K562 (cell line): ENCODE measurements around the gene ORMDL2. TPM values are rescaled to one million over a fixed set of nuclear protein-coding genes. Genes with fewer than 3 reads are reported as not detected.

Experiments used
- ADNP ChIP-seq: fragments of 200-800 bp; sonication (Bioruptor generic); IDR thresholded peaks from 2 replicates; pipeline ENCODE4 v1.6.1; 2016; ENCODE audit warnings: missing genetic modification characterization, missing compliant biosample characterization
- CBFA2T3 ChIP-seq: fragments of 450-650 bp; IDR thresholded peaks from 2 replicates; pipeline ENCODE4 v1.6.1; 2017
- CHD2 ChIP-seq: IDR thresholded peaks from 2 replicates; pipeline ENCODE4 v1.6.1; 2011; ENCODE audit warnings: low read depth, low read length
- EHMT2 ChIP-seq: fragments of 450-650 bp; IDR thresholded peaks from 2 replicates; pipeline ENCODE4 v1.6.1; 2018; ENCODE audit warnings: antibody characterized with exemption
- ELF1 ChIP-seq: fragments of 200-800 bp; sonication (Bioruptor generic); IDR thresholded peaks from 2 replicates; pipeline ENCODE4 v1.6.1; 2016; ENCODE audit warnings: missing genetic modification characterization, missing compliant biosample characterization
- ETS2 ChIP-seq: IDR thresholded peaks from 2 replicates; pipeline ENCODE4 v1.6.1; 2016; ENCODE audit warnings: borderline replicate concordance, missing genetic modification characterization, mild to moderate bottlenecking, moderate library complexity, missing compliant biosample characterization; ENCODE audit not compliant: poor library complexity, severe bottlenecking
- ETV6 ChIP-seq, 3 experiments: fragments of 150-350 bp in 1 of 3; sonication (generic) in 1 of 3; formaldehyde crosslinking in 1 of 3; IDR thresholded peaks; 2 replicates each; pipeline versions ENCODE4 v1.6.1 to v1.8.0; 2014 to 2022; ENCODE audit warnings: borderline replicate concordance in 2 of 3, low read depth in 2 of 3, antibody characterized with exemption in 1 of 3, low read length in 1 of 3, mild to moderate bottlenecking in 1 of 3, missing genetic modification reagents in 1 of 3
- EWSR1 ChIP-seq: fragments of 450-650 bp; IDR thresholded peaks from 2 replicates; pipeline ENCODE4 v1.6.1; 2018; ENCODE audit warnings: borderline replicate concordance, mild to moderate bottlenecking, low read depth, moderate library complexity; ENCODE audit not compliant: partially characterized antibody
- FUS ChIP-seq: fragments of 200-400 bp; formaldehyde crosslinking; optimal IDR thresholded peaks from 2 replicates; pipeline ENCODE3; 2017; ENCODE audit warnings: low read depth, low read length
- HDAC6 ChIP-seq: IDR thresholded peaks from 2 replicates; pipeline ENCODE4 v1.6.1; 2012; ENCODE audit warnings: low read depth, mild to moderate bottlenecking, control low read depth, inconsistent platforms, low read length, moderate library complexity
- HES1 ChIP-seq: fragments of 450-650 bp; IDR thresholded peaks from 2 replicates; pipeline ENCODE4 v1.6.1; 2016; ENCODE audit warnings: low read depth, mild to moderate bottlenecking, moderate library complexity
- KHSRP ChIP-seq: fragments of 450-650 bp; IDR thresholded peaks from 2 replicates; pipeline ENCODE4 v1.6.1; 2017
- NCOR1 ChIP-seq: fragments of 450-650 bp; IDR thresholded peaks from 2 replicates; pipeline ENCODE4 v1.6.1; 2016; ENCODE audit warnings: mild to moderate bottlenecking, moderate library complexity
- NFIC ChIP-seq: fragments of 450-650 bp; IDR thresholded peaks from 2 replicates; pipeline ENCODE4 v1.6.1; 2017; ENCODE audit warnings: mild to moderate bottlenecking, inconsistent platforms
- NR2C2 ChIP-seq, 2 experiments: fragments of 200-800 bp in 1 of 2; sonication (Bioruptor generic) in 1 of 2; sonication (generic) in 1 of 2; formaldehyde crosslinking in 1 of 2; IDR thresholded peaks; 2 replicates each; pipeline versions ENCODE4 v1.6.1 to v1.8.0; 2016 to 2022; ENCODE audit warnings: mild to moderate bottlenecking in 1 of 2, missing compliant biosample characterization in 1 of 2, missing genetic modification characterization in 1 of 2, missing genetic modification reagents in 1 of 2
- PHB ChIP-seq: fragments of 250-450 bp; sonication (Bioruptor Pico); IDR thresholded peaks from 2 replicates; pipeline ENCODE4 v1.5.0; 2021
- POLR2G ChIP-seq: fragments of 200-400 bp; formaldehyde crosslinking; IDR thresholded peaks from 2 replicates; pipeline ENCODE4 v1.6.1; 2017; ENCODE audit warnings: low read depth, mild to moderate bottlenecking, antibody characterized with exemption, low read length, moderate library complexity
- POU5F1 ChIP-seq: fragments of 150-350 bp; IDR thresholded peaks from 2 replicates; pipeline ENCODE4 v1.6.1; 2014; ENCODE audit warnings: borderline replicate concordance, low read length, low read depth, mild to moderate bottlenecking; ENCODE audit not compliant: partially characterized antibody
- RBM15 ChIP-seq: fragments of 200-400 bp; formaldehyde crosslinking; IDR thresholded peaks from 2 replicates; pipeline ENCODE4 v1.6.1; 2018; ENCODE audit warnings: mild to moderate bottlenecking, low read length, moderate library complexity; ENCODE audit not compliant: insufficient read depth
- SAP30 ChIP-seq: fragments of 200-600 bp; sonication (generic); IDR thresholded peaks from 2 replicates; pipeline ENCODE4 v1.6.1; 2012; ENCODE audit warnings: borderline replicate concordance, low read depth, mild to moderate bottlenecking, moderate library complexity, low read length, control low read depth, inconsistent platforms; ENCODE audit not compliant: insufficient read depth, poor library complexity, severe bottlenecking
- SMARCB1 ChIP-seq: IDR thresholded peaks from 2 replicates; pipeline ENCODE4 v1.6.1; 2011; ENCODE audit warnings: improper control_type of control experiment, low read depth; ENCODE audit not compliant: insufficient read length
- TCF7 ChIP-seq: sonication (generic); IDR thresholded peaks from 2 replicates; pipeline ENCODE4 v1.6.1; 2016; ENCODE audit warnings: antibody characterized with exemption, borderline replicate concordance
- ZBTB1 ChIP-seq: sonication (generic); formaldehyde crosslinking; IDR thresholded peaks from 2 replicates; pipeline ENCODE4 v1.8.1; 2023; ENCODE audit warnings: missing genetic modification reagents, low read depth, mild to moderate bottlenecking, borderline replicate concordance
- ZC3H8 ChIP-seq: fragments of 450-650 bp; IDR thresholded peaks from 2 replicates; pipeline ENCODE4 v1.6.1; 2017
- ZNF143 ChIP-seq: sonication (generic); formaldehyde crosslinking; IDR thresholded peaks from 2 replicates; pipeline ENCODE4 v1.9.0; 2022; ENCODE audit warnings: mild to moderate bottlenecking, missing genetic modification reagents
- ZNF197 ChIP-seq: fragments of 200-800 bp; sonication (Bioruptor generic); IDR thresholded peaks from 2 replicates; pipeline ENCODE4 v1.6.1; 2016; ENCODE audit warnings: low read depth, missing genetic modification characterization, missing compliant biosample characterization
- ZNF212 ChIP-seq: fragments of 450-650 bp; formaldehyde crosslinking; IDR thresholded peaks from 2 replicates; pipeline ENCODE4 v1.4.0; 2020; ENCODE audit warnings: mild to moderate bottlenecking
- ZNF583 ChIP-seq: fragments of 250-450 bp; sonication (Bioruptor Pico); IDR thresholded peaks from 2 replicates; pipeline ENCODE4 v1.4.0; 2020
- ZNF695 ChIP-seq: fragments of 450-650 bp; formaldehyde crosslinking; IDR thresholded peaks from 2 replicates; pipeline ENCODE4 v1.4.0; 2020; ENCODE audit warnings: mild to moderate bottlenecking, moderate library complexity
- ZNF696 ChIP-seq: fragments of 250-450 bp; sonication (Bioruptor Pico); conservative IDR thresholded peaks from 2 replicates; pipeline ENCODE4 v1.4.0; 2020; ENCODE audit warnings: mild to moderate bottlenecking, moderate library complexity
- polyA plus RNA-seq, 8 experiments: library from polyadenylated mRNA; depleted of rRNA in 4 of 8; stranded (reverse) in 5 of 8; unstranded in 3 of 8; fragments of >200 nt; fragmentation: Nextera tagmentation in 2 of 8; fragmentation: Illumina TruSeq in 1 of 8; extraction: Ambion mirVana in 2 of 8; extraction: Trizol in 1 of 8; gene quantifications; 2 replicates each; pipeline versions ENCODE4 v1.2.1 to v1.2.3, GENCODE V29; 2011 to 2014; ENCODE audit warnings: inconsistent platforms in 1 of 8, missing spikeins in 1 of 8
- total RNA-seq, 7 experiments: library from RNA; depleted of rRNA in 6 of 7; stranded (reverse); fragments of >200 nt in 6 of 7; fragmentation: Illumina TruSeq in 2 of 7; extraction: Trizol in 2 of 7; gene quantifications; 2 replicates each; pipeline versions ENCODE4 v1.2.1 to v1.2.3, GENCODE V29; 2011 to 2021; ENCODE audit warnings: low replicate concordance in 1 of 7

ORMDL2 gene
- total and polyA plus RNA-seq, 9 of the 15 experiments (the other 6 are each of a cell fraction or from before 2014, with no cell fraction given): 9.9 to 113 (median 34.4) TPM

- TF ChIP-seq ZNF696 (CRISPR knock-in tag) (no peak), NFIC (peak; percentile 42), CHD2 (no peak), HDAC6 (no peak), NCOR1 (no peak), NR2C2 (CRISPR knock-in tag; IDR thresholded peaks at IDR 0.05) (no peak), NR2C2 (tag; IDR thresholded peaks at IDR 0.05) (no peak), ZNF695 (no peak), SAP30 (peak; percentile 75), ZNF583 (CRISPR knock-in tag) (no peak), ZNF143 (no peak), RBM15 (no peak), POLR2G (peak; percentile 44; the same call in 1 of the 2 replicates), ZBTB1 (CRISPR knock-in tag) (peak; percentile 68; the same call in 1 of the 2 replicates), ELF1 (tag) (no peak), ZNF197 (no peak), HES1 (no peak), CBFA2T3 (no peak), ETS2 (tag) (no peak), SMARCB1 (no peak), POU5F1 (no peak), EHMT2 (no peak), PHB (CRISPR knock-in tag) (no peak), ZC3H8 (no peak), TCF7 (no peak), ZNF212 (CRISPR knock-in tag) (no peak), KHSRP (no peak), EWSR1 (no peak), ETV6 (IDR thresholded peaks at IDR 0.05; ENCODE audit: borderline replicate concordance in 1 of 2, low read depth in 2 of 2, low read length in 1 of 2) (no peak), ETV6 (CRISPR knock-in tag; IDR thresholded peaks at IDR 0.05; ENCODE audit: borderline replicate concordance) (no peak), ADNP (no peak), FUS (no peak)
Measured at GRCh38 chr12:55829967-55830600, 12.2 kb downstream of the ORMDL2 start (continued).
